Choroid plexus epithelial cell (primary cell): ENCODE data around the gene IGDCC3.
A peak's percentile ranks its signal among the peaks of the same experiment; 100 is the strongest.

Experiments used
- DNase-seq: peaks from one replicate; pipeline ENCODE4 v3.0.0-alpha.2; 2010; ENCODE audit warnings: low read depth
- H3K4me3 ChIP-seq: 2 replicates; pipeline ENCODE4 v1.5.1; 2011; ENCODE audit warnings: low read depth, mild to moderate bottlenecking, control low read depth, low read length, moderate library complexity
- TF ChIP-seq, protein P1 (sequence below): conservative IDR thresholded peaks from 2 replicates; pipeline ENCODE4 v1.5.1; 2011; ENCODE audit warnings: low read depth, mild to moderate bottlenecking, control low read depth, inconsistent platforms, low read length, moderate library complexity

IGDCC3 gene

DNA sequence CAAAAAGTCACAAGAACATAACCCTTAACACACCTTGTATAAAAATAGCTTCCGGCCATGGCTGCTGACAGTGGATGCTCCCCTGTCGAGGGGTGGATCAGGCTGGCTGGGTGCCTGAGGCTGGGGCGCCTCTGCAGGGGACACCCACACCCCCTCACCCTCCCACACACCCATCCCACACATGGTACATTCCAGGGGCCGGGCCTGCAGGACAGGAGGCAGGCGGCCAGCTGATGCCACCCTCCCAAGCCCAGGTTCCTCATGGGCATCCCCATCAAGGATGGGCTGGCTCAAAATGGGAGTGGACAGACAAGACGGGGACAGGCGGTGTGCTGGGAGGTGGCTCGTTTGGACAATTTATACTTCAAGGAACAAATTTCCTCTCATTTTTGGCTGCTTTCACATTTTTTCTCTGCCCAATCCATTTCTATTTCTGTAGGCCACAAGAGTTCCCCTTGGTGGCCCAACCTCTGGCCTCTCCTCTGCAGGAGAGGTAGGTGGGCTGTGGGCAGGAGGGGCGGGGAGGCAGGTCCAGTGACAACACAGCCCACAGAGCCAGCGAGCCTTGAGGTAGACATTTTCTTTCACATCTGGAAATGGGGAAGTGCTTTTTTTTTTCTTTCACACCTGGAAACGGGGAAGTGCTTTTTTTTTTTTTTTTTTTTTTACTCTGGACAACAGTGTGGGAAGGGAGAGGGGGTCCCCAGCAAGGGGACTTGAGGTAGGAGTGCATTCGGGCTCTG, 50.0 kb downstream of the IGDCC3 start:
- DNase-seq = no peak
- TF ChIP-seq, protein P1, sequence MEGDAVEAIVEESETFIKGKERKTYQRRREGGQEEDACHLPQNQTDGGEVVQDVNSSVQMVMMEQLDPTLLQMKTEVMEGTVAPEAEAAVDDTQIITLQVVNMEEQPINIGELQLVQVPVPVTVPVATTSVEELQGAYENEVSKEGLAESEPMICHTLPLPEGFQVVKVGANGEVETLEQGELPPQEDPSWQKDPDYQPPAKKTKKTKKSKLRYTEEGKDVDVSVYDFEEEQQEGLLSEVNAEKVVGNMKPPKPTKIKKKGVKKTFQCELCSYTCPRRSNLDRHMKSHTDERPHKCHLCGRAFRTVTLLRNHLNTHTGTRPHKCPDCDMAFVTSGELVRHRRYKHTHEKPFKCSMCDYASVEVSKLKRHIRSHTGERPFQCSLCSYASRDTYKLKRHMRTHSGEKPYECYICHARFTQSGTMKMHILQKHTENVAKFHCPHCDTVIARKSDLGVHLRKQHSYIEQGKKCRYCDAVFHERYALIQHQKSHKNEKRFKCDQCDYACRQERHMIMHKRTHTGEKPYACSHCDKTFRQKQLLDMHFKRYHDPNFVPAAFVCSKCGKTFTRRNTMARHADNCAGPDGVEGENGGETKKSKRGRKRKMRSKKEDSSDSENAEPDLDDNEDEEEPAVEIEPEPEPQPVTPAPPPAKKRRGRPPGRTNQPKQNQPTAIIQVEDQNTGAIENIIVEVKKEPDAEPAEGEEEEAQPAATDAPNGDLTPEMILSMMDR = no peak

GRCh38 chr15:65326818-65327217, 51.0 kb downstream of the IGDCC3 start:
- H3K4me3 ChIP-seq = no peak overlapping the region
- no peak for DNase-seq
- TF ChIP-seq, protein P1 = no peak

More for the DNA sequence above, 50.0 kb downstream of the IGDCC3 start:
- H3K4me3 ChIP-seq = no peak overlapping the region

DNA sequence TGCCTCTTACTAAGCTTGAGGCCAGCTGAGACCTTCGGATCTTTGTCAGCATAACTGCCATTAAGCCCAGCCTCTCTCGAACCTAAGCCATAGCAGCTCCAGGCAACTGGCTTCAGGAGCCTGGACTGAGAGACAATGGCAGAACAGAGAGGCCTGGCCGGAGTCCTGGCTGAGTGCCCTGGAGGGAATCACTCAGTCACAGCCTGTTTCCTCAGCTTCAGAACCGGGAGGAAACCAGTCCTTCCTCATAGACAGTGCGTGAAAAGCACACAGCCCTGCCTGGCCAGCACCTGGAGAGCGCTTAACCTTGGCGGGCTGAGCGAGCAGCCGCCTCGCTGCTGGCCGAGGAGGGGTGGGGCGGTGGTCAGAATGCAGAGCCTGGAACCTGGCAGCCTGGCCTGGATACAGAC, 51.7 kb downstream of the IGDCC3 start:
- TF ChIP-seq, protein P1 = no peak
- DNase-seq = peak; percentile 13

DNA sequence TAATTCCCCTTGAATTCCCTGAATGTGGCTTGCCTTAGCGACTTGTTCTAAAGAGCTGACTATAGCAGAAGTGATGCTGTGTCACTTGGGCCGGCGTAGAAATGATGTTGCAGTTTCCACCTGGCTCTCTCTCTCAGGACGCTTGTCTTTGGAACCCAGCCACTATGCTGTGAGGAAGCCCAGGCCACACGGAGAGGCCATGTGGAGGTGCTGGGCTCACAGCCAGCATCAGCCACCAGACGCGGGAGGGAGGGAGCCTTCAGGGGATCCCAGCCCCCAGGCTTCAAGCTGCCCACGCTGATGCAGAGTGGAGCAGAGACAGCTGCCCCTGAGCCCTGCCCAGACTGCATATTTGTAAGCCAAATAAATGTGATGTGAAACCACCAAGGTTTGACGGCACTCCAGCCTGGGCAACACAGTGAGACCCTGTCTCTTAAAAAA, 54.7 kb downstream of the IGDCC3 start:
- H3K4me3 ChIP-seq = no peak overlapping the region
- DNase-seq = peak; percentile 54
- TF ChIP-seq, protein P1 = no peak

More for the DNA sequence above, 51.7 kb downstream of the IGDCC3 start:
- no peak overlapping the region for H3K4me3 ChIP-seq

- H3K4me3 ChIP-seq = no peak overlapping the region
- TF ChIP-seq, protein P1 = peak; percentile 91
- DNase-seq = peak; percentile 84
Observed at GRCh38 chr15:65318870-65319356, 58.9 kb downstream of the IGDCC3 start.

- H3K4me3 ChIP-seq = no peak overlapping the region
- TF ChIP-seq, protein P1 = peak; percentile 4
- peak; percentile 33 for DNase-seq
Observed at GRCh38 chr15:65312400-65312916, 65.3 kb downstream of the IGDCC3 start.
